Gastroesophageal sphincter (tissue), 3 donors: ENCODE data around the gene MAPK11.

Source experiments
- CTCF ChIP-seq, 4 experiments: fragments of 200-600 bp in 2 of 4; fragments of 450-650 bp in 2 of 4; sonication (generic) in 1 of 4; IDR thresholded peaks; one replicate each; pipeline ENCODE4 v1.5.1; 2017 to 2019; ENCODE audit warnings: antibody characterized with exemption in 4 of 4, mild to moderate bottlenecking in 2 of 4, moderate library complexity in 2 of 4
- EP300 ChIP-seq: sonication (generic); formaldehyde crosslinking; IDR thresholded peaks from one replicate; pipeline ENCODE4 v1.6.1; 2017; ENCODE audit warnings: antibody characterized with exemption, mild to moderate bottlenecking
- POLR2A ChIP-seq, 2 donors: fragments of 450-650 bp; IDR thresholded peaks; one replicate each; pipeline ENCODE4 v1.6.1; 2017; ENCODE audit warnings: antibody characterized with exemption in 2 of 2, mild to moderate bottlenecking in 2 of 2, moderate library complexity in 1 of 2
- POLR2AphosphoS5 ChIP-seq: sonication (generic); formaldehyde crosslinking; IDR thresholded peaks from one replicate; pipeline ENCODE4 v1.6.1; 2017; ENCODE audit warnings: antibody characterized with exemption

- TF ChIP-seq POLR2AphosphoS5 (no peak), CTCF (IDR thresholded peaks at IDR 0.05) (no peak), POLR2A (IDR thresholded peaks at IDR 0.05) (no peak), EP300 (no peak)
Measured at GRCh38 chr22:50299785-50300619, 29.8 kb upstream of the MAPK11 start.
